ENCODE measurements around the gene GALNT12.

GRCh38 chr9:98854266-98854665 is 46.8 kb downstream of the GALNT12 start:
- TF ChIP-seq, protein P1, sequence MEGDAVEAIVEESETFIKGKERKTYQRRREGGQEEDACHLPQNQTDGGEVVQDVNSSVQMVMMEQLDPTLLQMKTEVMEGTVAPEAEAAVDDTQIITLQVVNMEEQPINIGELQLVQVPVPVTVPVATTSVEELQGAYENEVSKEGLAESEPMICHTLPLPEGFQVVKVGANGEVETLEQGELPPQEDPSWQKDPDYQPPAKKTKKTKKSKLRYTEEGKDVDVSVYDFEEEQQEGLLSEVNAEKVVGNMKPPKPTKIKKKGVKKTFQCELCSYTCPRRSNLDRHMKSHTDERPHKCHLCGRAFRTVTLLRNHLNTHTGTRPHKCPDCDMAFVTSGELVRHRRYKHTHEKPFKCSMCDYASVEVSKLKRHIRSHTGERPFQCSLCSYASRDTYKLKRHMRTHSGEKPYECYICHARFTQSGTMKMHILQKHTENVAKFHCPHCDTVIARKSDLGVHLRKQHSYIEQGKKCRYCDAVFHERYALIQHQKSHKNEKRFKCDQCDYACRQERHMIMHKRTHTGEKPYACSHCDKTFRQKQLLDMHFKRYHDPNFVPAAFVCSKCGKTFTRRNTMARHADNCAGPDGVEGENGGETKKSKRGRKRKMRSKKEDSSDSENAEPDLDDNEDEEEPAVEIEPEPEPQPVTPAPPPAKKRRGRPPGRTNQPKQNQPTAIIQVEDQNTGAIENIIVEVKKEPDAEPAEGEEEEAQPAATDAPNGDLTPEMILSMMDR (optimal IDR thresholded peaks at IDR 0.05 in 1 of 3, IDR thresholded peaks at IDR 0.05 in 1 of 3, conservative IDR thresholded peaks at IDR 0.05 in 1 of 3; ENCODE audit: extremely low read depth in 1 of 3, insufficient read depth in 2 of 3, low read length in 3 of 3) = no peak
- TF ChIP-seq EZH2 (IDR thresholded peaks at IDR 0.05; ENCODE audit: low read length) = no peak
